Mesodermal cell (in vitro differentiated cells): ENCODE data around the gene DCAF12.
A peak's percentile ranks its signal among the peaks of the same experiment; 100 is the strongest.

ENCODE experiments used
- H3K27ac ChIP-seq: 2 replicates; pipeline ENCODE4 v1.7.0; 2013; ENCODE audit warnings: mild to moderate bottlenecking, low read depth, low read length, moderate library complexity; ENCODE audit not compliant: severe bottlenecking
- H3K36me3 ChIP-seq: 2 replicates; pipeline ENCODE4 v1.7.1; 2013; ENCODE audit warnings: mild to moderate bottlenecking, low read length, moderate library complexity; ENCODE audit not compliant: control insufficient read depth, insufficient read depth
- H3K4me1 ChIP-seq: one replicate; pipeline ENCODE4 v1.7.1; 2013; ENCODE audit warnings: mild to moderate bottlenecking, low read length; ENCODE audit not compliant: insufficient read depth, control insufficient read depth, poor library complexity, severe bottlenecking
- H3K4me3 ChIP-seq: 2 replicates; pipeline ENCODE4 v1.7.0; 2013; ENCODE audit warnings: low read length, control low read depth, mild to moderate bottlenecking; ENCODE audit not compliant: insufficient read depth, poor library complexity, severe bottlenecking; ENCODE audit errors: extremely low read depth
- H3K9me3 ChIP-seq: 2 replicates; pipeline ENCODE4 v1.7.1; 2013; ENCODE audit warnings: mild to moderate bottlenecking, low read length, moderate library complexity; ENCODE audit not compliant: control insufficient read depth
- WGBS, 2 experiments: methylation state at CpG; one replicate each; pipeline ENCODE4 v1.1.5; 2013; ENCODE audit warnings: missing lambda C conversion rate in 2 of 2; ENCODE audit not compliant: insufficient coverage in 2 of 2; 5-methylcytosine and 5-hydroxymethylcytosine counted together

The DCAF12 gene

DNA sequence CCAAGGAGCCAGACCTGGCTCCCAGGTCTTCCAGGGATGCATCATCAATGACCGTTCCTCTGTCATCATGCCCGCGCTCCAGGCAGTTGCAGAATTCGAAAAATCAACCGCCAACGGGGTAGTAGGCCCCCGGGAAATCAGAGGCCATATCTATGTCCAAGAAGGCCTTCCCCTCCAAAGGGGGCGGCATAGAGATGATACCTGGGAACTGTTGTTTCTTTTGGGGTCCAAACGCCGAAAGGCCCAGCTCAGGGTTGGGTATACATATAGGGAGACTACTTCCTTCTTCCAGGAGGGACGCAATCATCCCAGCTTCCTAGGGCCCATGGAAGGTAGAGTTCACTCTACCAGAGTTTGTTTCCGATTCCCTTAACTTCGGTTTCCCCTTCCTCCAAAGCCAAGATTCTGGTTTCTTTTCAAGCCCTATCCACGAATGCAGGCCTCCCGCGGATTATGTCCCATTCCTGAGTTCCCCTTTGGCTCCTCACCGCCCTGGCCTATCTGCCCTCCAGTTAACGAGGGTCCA is 754 bp downstream of the DCAF12 start:
- Histone ChIP-seq H3K27ac (peak overlapping the region; percentile 88), H3K4me1 (peaks cover 10% of the 10 kb centered on the region), H3K9me3 (no peaks in the 10 kb centered on the region), H3K4me3 (peak overlapping the region; percentile 98), H3K36me3 (peaks cover 40% of the 10 kb centered on the region)
- WGBS, 2 experiments = 3 to 5% methylated on average over 16 to 17 of the region's 18 CpGs

GRCh38 chr9:34124926-34125325 is 1.6 kb downstream of the DCAF12 start:
- H3K4me1 ChIP-seq = peaks cover 10% of the 10 kb centered on the region
- peak overlapping the region; percentile 98 for H3K4me3 ChIP-seq
- 75 to 77% methylated on average over 5 to 6 of the region's 6 CpGs for whole genome bisulfite sequencing, 2 experiments
- H3K36me3 ChIP-seq = peaks cover 46% of the 10 kb centered on the region
- no peaks in the 10 kb centered on the region for H3K9me3 ChIP-seq
- H3K27ac ChIP-seq = no peak overlapping the region

- H3K9me3 ChIP-seq = no peaks in the 10 kb centered on the region
- H3K4me1 ChIP-seq = peaks cover 10% of the 10 kb centered on the region
- no peak overlapping the region for H3K27ac ChIP-seq
- no peak overlapping the region for H3K4me3 ChIP-seq
- peaks cover 53% of the 10 kb centered on the region for H3K36me3 ChIP-seq
- WGBS, 2 experiments = 90 to 96% methylated on average over 2 to 3 of the region's 4 CpGs
Observed at GRCh38 chr9:34124099-34124498, 2.4 kb downstream of the DCAF12 start.

DNA sequence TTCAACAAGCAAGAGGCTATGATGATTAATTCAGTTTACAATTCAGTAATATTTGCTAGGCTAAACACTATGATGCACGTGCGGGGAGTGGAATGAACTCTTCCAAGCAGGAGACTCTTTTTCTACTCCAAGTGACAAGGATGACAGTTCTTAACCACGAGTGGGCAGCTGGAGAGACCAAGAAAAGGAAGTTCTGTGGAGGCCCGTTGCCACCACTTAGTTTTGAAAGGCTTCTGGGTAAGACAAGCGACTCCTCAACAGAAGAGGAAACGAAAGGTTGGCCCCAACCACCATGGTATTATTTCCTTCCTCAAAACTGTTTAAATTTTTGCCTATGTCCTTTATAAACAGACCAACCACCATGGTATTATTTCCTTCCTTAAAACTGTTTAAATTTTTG is 2.8 kb downstream of the DCAF12 start:
- peaks cover 57% of the 10 kb centered on the region for H3K36me3 ChIP-seq
- peaks cover 10% of the 10 kb centered on the region for H3K4me1 ChIP-seq
- no peaks in the 10 kb centered on the region for H3K9me3 ChIP-seq
- H3K4me3 ChIP-seq = no peak overlapping the region
- 98 to 100% methylated on average over 3 to 6 of the region's 6 CpGs for WGBS, 2 experiments
- no peak overlapping the region for H3K27ac ChIP-seq

- no peak overlapping the region for H3K4me3 ChIP-seq
- WGBS, 2 experiments = 93 to 94% methylated on average over 3 of the region's 3 CpGs
- no peak overlapping the region for H3K27ac ChIP-seq
- no peaks in the 10 kb centered on the region for H3K9me3 ChIP-seq
- H3K36me3 ChIP-seq = peaks cover 74% of the 10 kb centered on the region
- H3K4me1 ChIP-seq = peaks cover 8% of the 10 kb centered on the region
Observed at GRCh38 chr9:34121996-34122395, 4.5 kb downstream of the DCAF12 start.

DNA sequence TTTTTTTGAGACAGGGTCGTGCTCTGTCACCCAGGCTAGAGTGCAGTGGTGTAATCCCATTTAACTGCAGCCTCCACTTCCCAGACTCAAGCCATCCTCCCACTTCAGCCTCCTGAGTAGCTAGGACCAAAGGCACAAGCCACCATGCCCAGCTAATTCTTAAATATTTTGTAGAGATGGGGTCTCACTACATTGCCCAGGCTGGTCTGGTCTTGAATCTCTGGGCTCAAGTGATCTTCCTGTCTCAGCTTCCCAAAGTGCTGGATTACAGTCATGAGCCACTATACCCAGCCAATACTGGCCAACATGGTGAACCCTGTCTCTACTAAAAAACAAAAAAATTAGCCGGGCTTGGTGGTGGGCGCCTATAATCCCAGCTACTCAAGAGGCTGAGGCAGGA is 6.8 kb downstream of the DCAF12 start:
- 100% methylated on average over 1 to 2 of the region's 3 CpGs for WGBS, 2 experiments
- no peaks in the 10 kb centered on the region for H3K9me3 ChIP-seq
- peaks cover 92% of the 10 kb centered on the region for H3K36me3 ChIP-seq
- no peak overlapping the region for H3K27ac ChIP-seq
- H3K4me1 ChIP-seq = peaks cover 3% of the 10 kb centered on the region
- no peak overlapping the region for H3K4me3 ChIP-seq

- no peaks in the 10 kb centered on the region for H3K9me3 ChIP-seq
- H3K27ac ChIP-seq = no peak overlapping the region
- no peak overlapping the region for H3K4me3 ChIP-seq
- WGBS, 2 experiments = 96 to 100% methylated on average over 1 to 4 of the region's 4 CpGs
- no peaks in the 10 kb centered on the region for H3K4me1 ChIP-seq
- H3K36me3 ChIP-seq = peaks cover 85% of the 10 kb centered on the region
Observed at GRCh38 chr9:34114436-34114835, 12.1 kb downstream of the DCAF12 start.

DNA sequence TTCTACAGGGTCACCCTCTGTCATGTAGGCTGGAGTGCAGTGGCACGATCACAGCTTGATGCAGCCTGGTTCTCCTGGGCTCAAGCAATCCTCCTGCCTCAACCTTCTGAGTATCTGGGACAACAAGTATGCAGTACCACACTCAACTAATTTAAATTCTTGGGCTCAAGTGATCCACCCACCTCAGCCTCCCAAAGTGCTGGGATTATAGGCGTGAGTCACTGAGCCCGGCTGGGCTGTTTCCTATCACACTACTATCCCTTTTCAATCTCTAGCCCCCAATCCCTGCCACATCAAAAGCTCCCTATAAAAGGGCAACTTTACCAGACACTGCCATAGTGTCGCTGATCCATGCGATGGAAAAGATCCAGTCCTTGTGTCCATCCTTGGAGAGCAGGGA is 20.4 kb downstream of the DCAF12 start:
- H3K27ac ChIP-seq = no peak overlapping the region
- peaks cover 91% of the 10 kb centered on the region for H3K36me3 ChIP-seq
- H3K9me3 ChIP-seq = no peaks in the 10 kb centered on the region
- 91 to 100% methylated on average over 3 of the region's 5 CpGs for WGBS, 2 experiments
- peaks cover 6% of the 10 kb centered on the region for H3K4me1 ChIP-seq
- H3K4me3 ChIP-seq = no peak overlapping the region

- Histone ChIP-seq H3K36me3 (peaks cover 98% of the 10 kb centered on the region), H3K9me3 (no peaks in the 10 kb centered on the region), H3K27ac (no peak overlapping the region), H3K4me1 (peaks cover 6% of the 10 kb centered on the region), H3K4me3 (no peak overlapping the region)
- WGBS, 2 experiments = 92 to 99% methylated on average over 8 to 11 of the region's 11 CpGs
Observed at GRCh38 chr9:34102796-34103195, 23.7 kb downstream of the DCAF12 start.

DNA sequence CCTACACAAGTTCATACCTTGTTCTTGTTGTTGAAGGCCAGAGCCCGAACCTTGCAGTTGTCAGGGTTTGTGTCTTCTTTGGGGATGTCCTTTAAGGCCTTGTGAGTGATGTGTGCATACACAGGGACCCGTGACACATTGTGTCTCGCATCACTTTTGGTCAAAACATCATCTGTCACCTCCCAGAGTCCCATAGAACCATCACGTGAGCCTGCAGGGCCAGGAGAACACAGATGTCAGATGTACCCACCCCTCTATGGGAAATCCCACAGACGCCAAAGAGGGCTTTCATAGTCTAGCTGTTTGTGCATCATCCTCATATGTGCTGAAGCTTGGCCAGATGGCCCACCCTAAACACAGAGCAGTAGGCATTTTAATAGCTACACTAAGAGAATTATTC is 28.2 kb downstream of the DCAF12 start:
- no peak overlapping the region for H3K27ac ChIP-seq
- no peaks in the 10 kb centered on the region for H3K4me1 ChIP-seq
- H3K4me3 ChIP-seq = no peak overlapping the region
- H3K36me3 ChIP-seq = peaks cover 96% of the 10 kb centered on the region
- H3K9me3 ChIP-seq = no peaks in the 10 kb centered on the region
- 94 to 100% methylated on average over 4 to 5 of the region's 5 CpGs for WGBS, 2 experiments

GRCh38 chr9:34097865-34098264 is 28.6 kb downstream of the DCAF12 start:
- H3K9me3 ChIP-seq = no peaks in the 10 kb centered on the region
- WGBS, 2 experiments = 100% methylated on average over 1 of the region's 1 CpG; no CpG with 5 or more reads in 1 of the 2 experiments
- no peaks in the 10 kb centered on the region for H3K4me1 ChIP-seq
- peaks cover 96% of the 10 kb centered on the region for H3K36me3 ChIP-seq
- H3K4me3 ChIP-seq = no peak overlapping the region
- no peak overlapping the region for H3K27ac ChIP-seq
